GOT3 (cell line): ENCODE results near the gene SPATA46.
"Not testable (repeated sequence)": the region's sequence is repeated elsewhere in the genome, so short reads cannot be mapped to it uniquely, and the experiment has no call there.

Source experiments
- DNase-seq: peaks from one replicate; lab custom pipeline; 2025; ENCODE audit warnings: mixed read lengths; lab: John Stamatoyannopoulos, UW

The SPATA46 gene

DNA sequence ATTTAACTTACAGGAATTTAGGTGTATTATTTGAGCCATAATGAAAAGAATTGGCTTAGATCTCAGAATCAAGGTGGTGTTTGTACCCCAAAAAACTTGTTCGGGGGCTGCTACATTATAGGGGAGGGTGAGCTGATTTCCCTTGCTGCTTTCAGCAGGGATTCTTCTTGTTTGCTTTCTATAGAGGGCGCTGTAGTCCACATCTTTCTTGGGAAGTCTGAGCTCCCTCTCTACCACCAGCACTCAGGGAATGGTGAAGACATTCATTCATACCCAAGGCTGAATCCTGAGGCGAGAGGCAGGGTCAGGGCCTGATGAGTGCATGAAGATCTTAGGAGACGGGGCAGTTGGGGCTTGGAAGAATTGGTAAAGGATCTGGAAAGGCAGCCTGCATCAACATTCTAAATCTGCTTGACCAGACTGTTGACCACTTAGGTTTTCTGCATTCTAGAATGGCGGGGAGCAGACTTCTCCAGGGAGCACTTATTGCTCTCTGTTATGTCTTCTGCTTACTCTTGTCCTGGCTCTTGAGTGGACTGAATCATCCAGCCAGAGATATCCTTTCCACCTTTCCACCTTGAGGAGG, 18.9 kb downstream of the SPATA46 start:
- DNase-seq = no peak

DNA sequence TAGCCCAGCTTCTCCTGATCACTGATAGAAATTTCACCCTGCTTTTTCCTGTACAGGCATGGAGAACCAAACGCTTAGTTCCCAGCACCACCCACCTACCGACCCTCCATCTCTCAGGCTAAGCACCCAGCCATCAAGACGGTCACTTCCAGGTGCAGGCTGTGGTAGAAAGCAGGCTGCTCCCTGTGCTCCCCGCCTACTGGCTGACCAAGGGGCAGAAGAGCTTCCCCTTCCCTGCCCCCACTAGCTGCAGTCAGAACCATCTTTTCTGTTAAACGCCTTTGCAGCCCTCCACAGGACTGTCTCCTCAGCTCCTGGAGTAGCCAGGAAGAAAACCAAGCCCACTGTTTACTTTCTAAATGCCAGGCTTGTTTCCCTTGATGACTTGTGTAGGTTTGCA, 23.0 kb downstream of the SPATA46 start:
- no peak for DNase-seq

DNA sequence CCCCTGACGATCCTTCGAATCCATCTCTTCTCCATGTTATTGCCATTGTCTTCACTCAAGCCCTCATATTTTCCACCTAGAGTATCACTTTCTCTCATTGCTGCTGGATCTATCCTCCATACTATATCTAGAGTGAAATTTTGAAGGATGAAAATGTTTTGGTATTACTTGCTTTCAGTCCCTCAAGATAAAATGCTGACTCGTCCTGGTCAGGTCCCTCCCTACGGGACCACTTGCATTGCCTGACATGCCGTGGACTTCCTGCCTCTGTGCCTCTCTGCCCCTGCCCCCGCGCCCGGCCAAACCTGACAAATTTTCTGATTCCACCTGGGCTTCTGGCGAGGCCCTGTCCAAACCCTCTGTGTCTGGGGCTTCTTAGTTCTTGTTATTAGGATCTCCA, 23.6 kb downstream of the SPATA46 start:
- DNase-seq = no peak

GRCh38 chr1:162351874-162352273, 24.8 kb downstream of the SPATA46 start:
- DNase-seq = not testable (repeated sequence)

DNA sequence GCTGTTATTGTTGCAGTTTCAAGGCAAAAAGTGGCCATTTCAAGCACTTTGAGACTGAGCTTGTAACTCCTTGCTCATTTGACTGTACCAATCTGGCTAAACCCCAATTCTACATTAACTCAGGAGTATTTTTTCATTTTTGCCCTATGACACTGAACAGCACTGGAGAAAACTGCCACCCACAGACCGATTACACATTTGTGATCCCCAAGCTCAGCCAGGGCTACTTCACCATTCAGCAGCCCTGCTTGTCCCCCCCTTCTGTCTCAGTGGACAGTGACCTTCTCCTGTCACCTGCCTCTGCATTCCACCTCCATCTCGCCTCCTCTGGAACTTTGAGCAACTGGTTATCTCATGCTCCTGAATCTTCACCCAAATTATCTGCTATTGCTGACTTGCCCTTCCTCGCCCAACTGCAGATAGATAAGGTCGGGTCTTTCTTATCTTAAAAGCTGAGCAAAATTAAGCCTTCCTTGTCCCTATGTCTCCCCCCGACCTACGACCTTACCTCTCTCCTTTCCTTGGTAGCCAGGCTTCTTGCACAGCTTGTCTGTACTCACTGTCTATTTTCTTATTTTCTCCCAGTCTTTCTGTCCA, 25.3 kb downstream of the SPATA46 start:
- no peak for DNase-seq

- no peak for DNase-seq
Observed at GRCh38 chr1:162349635-162350330, 26.9 kb downstream of the SPATA46 start.

DNA sequence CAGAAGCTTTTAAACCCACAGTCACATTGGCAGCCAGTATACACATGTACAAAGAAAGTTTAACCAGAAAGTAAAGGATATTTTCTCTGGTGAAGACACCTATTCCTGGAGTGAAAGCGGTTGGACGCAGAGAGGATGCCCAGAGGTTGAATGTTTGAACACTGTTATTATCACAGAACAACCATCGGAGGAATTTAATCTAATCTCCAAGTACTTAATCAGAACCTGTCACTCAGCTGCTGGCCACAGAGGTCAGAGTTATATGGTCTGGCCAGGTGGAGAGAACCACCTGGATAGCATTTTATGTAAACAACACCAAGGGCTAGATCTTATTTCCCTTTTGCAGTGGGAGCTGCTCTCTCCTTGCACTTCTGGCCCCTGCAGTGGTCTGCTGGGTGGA, 29.4 kb downstream of the SPATA46 start:
- no peak for DNase-seq

GRCh38 chr1:162343470-162343869, 33.2 kb downstream of the SPATA46 start:
- DNase-seq = no peak

- DNase-seq = no peak
Observed at GRCh38 chr1:162342452-162342983, 34.1 kb downstream of the SPATA46 start.

- no peak for DNase-seq
Observed at GRCh38 chr1:162336621-162337285, 39.9 kb downstream of the SPATA46 start.

DNA sequence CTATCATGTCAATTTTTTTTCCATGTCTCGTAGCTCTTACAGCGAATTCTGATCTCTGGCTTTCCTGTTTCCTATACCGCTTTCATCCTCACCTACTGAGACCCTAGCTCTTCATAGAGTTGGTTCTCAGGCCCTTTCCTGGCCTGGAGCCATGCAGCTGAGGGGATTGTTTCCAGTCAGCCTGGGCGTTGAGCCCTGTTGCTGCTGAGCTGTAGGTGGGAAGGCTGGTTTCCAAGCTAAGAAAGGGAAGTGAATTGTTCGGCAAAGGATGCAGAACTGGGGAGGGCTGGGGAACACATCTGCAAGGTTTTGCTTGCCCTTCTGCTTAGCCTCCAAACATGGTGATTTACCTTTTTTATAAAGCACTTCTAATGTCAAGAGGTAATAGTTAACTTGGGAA, 41.5 kb downstream of the SPATA46 start:
- no peak for DNase-seq

GRCh38 chr1:162333991-162334390, 42.7 kb downstream of the SPATA46 start:
- no peak for DNase-seq

- DNase-seq = no peak
Observed at GRCh38 chr1:162329826-162330225, 46.8 kb downstream of the SPATA46 start.

DNA sequence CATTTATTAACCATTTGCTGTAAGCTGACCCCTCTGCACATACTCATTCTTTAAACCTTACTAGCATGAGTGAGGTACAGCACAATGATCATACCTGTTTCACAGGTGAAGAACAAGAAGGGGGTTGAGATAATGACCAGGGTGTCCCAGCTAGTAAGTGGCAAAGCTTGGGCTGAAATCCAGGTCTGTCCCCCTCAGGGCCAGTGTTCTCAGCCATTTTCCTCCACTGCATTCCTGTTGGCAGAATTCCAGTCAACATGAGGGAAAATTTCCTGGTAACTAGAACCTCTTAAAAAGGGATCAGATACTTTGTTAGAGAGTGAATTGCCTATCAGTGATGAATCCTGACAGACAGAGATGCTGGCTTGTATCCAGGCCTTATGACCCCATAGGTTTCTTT, 48.1 kb downstream of the SPATA46 start:
- DNase-seq = no peak

DNA sequence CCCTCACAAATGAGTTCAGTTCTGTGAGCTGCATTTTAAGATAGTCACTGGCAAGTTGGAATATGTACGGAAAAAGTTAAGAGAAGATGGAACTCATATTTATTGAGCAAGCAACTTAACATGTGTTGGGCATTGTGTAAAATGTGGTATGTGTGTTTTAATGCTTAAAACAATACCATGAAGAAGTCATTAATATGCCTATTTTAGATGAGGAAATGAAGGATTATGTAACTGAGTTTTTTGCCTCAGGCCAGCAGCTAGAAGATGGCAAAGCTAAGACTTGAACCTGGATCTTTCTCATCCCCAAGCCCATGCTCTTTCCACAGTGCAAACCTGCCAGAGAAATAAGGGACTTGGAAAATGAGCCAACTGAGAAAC, 48.9 kb downstream of the SPATA46 start:
- no peak for DNase-seq

DNA sequence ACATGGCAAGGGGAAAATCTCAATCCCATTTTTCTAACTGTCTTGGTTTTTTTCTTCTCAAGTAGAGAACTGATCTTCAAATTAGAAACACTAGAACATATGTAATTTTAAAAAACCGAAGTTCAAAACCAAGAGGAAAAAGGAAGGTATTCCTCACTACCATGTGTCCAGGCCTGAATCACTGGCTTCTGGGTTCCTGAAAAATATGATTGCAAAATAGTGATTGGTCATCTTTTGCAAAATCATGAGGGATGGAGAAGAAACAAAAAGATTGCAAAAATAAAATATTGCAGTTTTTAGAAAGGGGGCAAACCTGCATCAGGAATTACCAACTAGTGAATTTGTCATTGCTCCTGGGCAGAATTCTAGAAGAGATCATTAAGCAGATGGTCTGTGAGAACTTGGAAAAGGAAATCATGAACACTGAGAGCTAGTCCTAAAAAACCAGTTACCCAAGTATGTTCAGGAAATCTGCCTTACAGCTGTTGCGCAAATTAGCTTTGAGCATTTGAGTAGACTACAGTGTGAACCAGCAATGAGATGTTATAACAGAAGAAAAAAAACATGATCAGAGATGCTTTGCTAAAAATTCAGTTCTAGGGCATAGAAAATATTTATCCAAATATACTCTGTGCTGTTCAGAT, 49.4 kb downstream of the SPATA46 start:
- no peak for DNase-seq

GRCh38 chr1:162326559-162326958, 50.1 kb downstream of the SPATA46 start:
- no peak for DNase-seq

- DNase-seq = no peak
Observed at GRCh38 chr1:162324396-162324795, 52.3 kb downstream of the SPATA46 start.
